WTC11 (cell line): Measurements from ENCODE around the gene EIF4G3.

ENCODE experiments used
- EMX1 ChIP-seq: fragments of 250-450 bp; sonication (Bioruptor Pico); IDR thresholded peaks from 2 replicates; pipeline ENCODE4 v1.8.0; 2021; ENCODE audit warnings: mild to moderate bottlenecking
- FOXJ3 ChIP-seq: sonication (generic); formaldehyde crosslinking; IDR thresholded peaks from 2 replicates; pipeline ENCODE4 v1.9.0; 2021; ENCODE audit warnings: missing genetic modification reagents, mild to moderate bottlenecking, borderline replicate concordance
- GRHL2 ChIP-seq: fragments of 250-450 bp; sonication (Bioruptor Pico); IDR thresholded peaks from 2 replicates; pipeline ENCODE4 v1.8.0; 2022; ENCODE audit warnings: mild to moderate bottlenecking, moderate library complexity; ENCODE audit not compliant: insufficient replicate concordance, severe bottlenecking
- NFYB ChIP-seq: sonication (generic); formaldehyde crosslinking; conservative IDR thresholded peaks from 2 replicates; pipeline ENCODE4 v1.8.0; 2022; ENCODE audit warnings: low read depth, missing genetic modification reagents
- NR3C1 ChIP-seq: sonication (generic); formaldehyde crosslinking; conservative IDR thresholded peaks from 2 replicates; pipeline ENCODE4 v1.8.1; 2023; ENCODE audit warnings: low read depth, mild to moderate bottlenecking, missing genetic modification reagents
- ZNF232 ChIP-seq: sonication (generic); formaldehyde crosslinking; IDR thresholded peaks from 2 replicates; pipeline ENCODE4 v1.8.0; 2022; ENCODE audit warnings: mild to moderate bottlenecking, missing genetic modification reagents
- TF ChIP-seq, protein P1 (sequence below): sonication (generic); formaldehyde crosslinking; IDR thresholded peaks from 2 replicates; pipeline ENCODE4 v1.8.0; 2022; ENCODE audit warnings: mild to moderate bottlenecking, missing genetic modification reagents
- TF ChIP-seq, protein P2 (sequence below): sonication (generic); formaldehyde crosslinking; IDR thresholded peaks from 2 replicates; pipeline ENCODE4 v1.8.1; 2022; ENCODE audit warnings: mild to moderate bottlenecking, missing genetic modification reagents, moderate library complexity, borderline replicate concordance
- TF ChIP-seq, protein P3 (sequence below): fragments of 200-600 bp; IDR thresholded peaks from 2 replicates; pipeline ENCODE4 v1.8.0; 2022; ENCODE audit warnings: antibody characterized with exemption
- TF ChIP-seq, protein P4 (sequence below): sonication (generic); formaldehyde crosslinking; IDR thresholded peaks from 2 replicates; pipeline ENCODE4 v1.8.1; 2022; ENCODE audit warnings: missing genetic modification reagents, borderline replicate concordance
- TF ChIP-seq, protein P5 (sequence below): sonication (generic); formaldehyde crosslinking; IDR thresholded peaks from 2 replicates; pipeline ENCODE4 v1.8.0; 2023; ENCODE audit warnings: missing genetic modification reagents
- TF ChIP-seq, protein P6 (sequence below): sonication (generic); formaldehyde crosslinking; conservative IDR thresholded peaks from 2 replicates; pipeline ENCODE4 v1.8.1; 2022; ENCODE audit warnings: mild to moderate bottlenecking, missing genetic modification reagents

DNA sequence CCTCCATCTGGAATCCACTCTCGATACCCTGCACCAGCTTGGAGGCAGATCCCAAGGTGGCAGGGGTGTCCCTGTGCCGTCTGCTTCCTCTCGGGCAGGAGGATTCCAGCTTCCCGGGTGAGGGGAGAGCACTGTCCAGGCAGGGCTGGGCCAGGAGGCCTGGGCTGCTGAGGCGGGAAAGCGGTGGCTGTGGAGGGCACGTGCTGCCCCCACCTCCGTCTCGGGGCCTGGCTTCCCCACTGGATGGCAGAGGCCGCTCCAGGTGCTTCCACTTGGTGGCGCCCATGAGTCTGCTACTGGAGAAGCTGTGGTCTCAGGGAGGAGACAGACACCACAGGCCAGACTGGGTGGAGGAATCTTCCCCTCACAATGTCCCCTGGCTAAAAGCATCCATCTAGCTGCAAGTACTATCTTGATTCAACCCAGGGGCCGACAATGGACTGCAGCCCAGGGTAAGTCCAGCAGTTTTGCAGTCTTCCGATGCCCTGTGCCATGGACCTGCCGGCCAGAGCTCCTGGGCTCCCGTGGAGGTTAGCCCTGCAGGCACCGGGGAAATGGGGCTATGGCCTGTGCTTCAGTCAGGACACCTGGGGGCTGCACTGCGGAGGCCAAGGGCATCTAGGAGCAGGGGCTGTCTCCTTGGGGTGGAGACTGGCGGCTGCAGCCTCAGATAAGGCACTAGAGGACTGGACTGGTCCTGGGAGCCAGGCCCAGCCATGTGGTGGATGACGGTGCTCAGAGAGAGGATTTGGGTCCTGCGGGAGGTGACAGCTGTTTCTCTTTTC is 41.3 kb upstream of the EIF4G3 start:
- TF ChIP-seq, protein P1, sequence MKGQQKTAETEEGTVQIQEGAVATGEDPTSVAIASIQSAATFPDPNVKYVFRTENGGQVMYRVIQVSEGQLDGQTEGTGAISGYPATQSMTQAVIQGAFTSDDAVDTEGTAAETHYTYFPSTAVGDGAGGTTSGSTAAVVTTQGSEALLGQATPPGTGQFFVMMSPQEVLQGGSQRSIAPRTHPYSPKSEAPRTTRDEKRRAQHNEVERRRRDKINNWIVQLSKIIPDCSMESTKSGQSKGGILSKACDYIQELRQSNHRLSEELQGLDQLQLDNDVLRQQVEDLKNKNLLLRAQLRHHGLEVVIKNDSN (CRISPR knock-in tag): peak; percentile 44; the same call in 1 of the 2 replicates
- TF ChIP-seq, protein P2, sequence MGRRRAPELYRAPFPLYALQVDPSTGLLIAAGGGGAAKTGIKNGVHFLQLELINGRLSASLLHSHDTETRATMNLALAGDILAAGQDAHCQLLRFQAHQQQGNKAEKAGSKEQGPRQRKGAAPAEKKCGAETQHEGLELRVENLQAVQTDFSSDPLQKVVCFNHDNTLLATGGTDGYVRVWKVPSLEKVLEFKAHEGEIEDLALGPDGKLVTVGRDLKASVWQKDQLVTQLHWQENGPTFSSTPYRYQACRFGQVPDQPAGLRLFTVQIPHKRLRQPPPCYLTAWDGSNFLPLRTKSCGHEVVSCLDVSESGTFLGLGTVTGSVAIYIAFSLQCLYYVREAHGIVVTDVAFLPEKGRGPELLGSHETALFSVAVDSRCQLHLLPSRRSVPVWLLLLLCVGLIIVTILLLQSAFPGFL: no peak
- TF ChIP-seq, protein P3, sequence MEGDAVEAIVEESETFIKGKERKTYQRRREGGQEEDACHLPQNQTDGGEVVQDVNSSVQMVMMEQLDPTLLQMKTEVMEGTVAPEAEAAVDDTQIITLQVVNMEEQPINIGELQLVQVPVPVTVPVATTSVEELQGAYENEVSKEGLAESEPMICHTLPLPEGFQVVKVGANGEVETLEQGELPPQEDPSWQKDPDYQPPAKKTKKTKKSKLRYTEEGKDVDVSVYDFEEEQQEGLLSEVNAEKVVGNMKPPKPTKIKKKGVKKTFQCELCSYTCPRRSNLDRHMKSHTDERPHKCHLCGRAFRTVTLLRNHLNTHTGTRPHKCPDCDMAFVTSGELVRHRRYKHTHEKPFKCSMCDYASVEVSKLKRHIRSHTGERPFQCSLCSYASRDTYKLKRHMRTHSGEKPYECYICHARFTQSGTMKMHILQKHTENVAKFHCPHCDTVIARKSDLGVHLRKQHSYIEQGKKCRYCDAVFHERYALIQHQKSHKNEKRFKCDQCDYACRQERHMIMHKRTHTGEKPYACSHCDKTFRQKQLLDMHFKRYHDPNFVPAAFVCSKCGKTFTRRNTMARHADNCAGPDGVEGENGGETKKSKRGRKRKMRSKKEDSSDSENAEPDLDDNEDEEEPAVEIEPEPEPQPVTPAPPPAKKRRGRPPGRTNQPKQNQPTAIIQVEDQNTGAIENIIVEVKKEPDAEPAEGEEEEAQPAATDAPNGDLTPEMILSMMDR: no peak
- TF ChIP-seq, protein P4, sequence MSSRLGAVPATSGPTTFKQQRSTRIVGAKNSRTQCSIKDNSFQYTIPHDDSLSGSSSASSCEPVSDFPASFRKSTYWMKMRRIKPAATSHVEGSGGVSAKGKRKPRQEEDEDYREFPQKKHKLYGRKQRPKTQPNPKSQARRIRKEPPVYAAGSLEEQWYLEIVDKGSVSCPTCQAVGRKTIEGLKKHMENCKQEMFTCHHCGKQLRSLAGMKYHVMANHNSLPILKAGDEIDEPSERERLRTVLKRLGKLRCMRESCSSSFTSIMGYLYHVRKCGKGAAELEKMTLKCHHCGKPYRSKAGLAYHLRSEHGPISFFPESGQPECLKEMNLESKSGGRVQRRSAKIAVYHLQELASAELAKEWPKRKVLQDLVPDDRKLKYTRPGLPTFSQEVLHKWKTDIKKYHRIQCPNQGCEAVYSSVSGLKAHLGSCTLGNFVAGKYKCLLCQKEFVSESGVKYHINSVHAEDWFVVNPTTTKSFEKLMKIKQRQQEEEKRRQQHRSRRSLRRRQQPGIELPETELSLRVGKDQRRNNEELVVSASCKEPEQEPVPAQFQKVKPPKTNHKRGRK (CRISPR knock-in tag): no peak
- TF ChIP-seq ZNF232 (CRISPR knock-in tag) (no peak), NFYB (CRISPR knock-in tag) (no peak), FOXJ3 (no peak), NR3C1 (CRISPR knock-in tag) (no peak), EMX1 (CRISPR knock-in tag) (no peak), GRHL2 (no peak)
- TF ChIP-seq, protein P5, sequence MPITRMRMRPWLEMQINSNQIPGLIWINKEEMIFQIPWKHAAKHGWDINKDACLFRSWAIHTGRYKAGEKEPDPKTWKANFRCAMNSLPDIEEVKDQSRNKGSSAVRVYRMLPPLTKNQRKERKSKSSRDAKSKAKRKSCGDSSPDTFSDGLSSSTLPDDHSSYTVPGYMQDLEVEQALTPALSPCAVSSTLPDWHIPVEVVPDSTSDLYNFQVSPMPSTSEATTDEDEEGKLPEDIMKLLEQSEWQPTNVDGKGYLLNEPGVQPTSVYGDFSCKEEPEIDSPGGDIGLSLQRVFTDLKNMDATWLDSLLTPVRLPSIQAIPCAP (CRISPR knock-in tag): no peak
- TF ChIP-seq, protein P6, sequence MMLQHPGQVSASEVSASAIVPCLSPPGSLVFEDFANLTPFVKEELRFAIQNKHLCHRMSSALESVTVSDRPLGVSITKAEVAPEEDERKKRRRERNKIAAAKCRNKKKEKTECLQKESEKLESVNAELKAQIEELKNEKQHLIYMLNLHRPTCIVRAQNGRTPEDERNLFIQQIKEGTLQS (CRISPR knock-in tag): no peak
